T-helper 22 cell (primary cell): ENCODE results near the gene RBBP4.

ENCODE experiments used
- DNase-seq: peaks from one replicate; pipeline ENCODE4 v3.0.0-alpha.2; 2020; ENCODE audit warnings: low read depth

RBBP4 gene

DNA sequence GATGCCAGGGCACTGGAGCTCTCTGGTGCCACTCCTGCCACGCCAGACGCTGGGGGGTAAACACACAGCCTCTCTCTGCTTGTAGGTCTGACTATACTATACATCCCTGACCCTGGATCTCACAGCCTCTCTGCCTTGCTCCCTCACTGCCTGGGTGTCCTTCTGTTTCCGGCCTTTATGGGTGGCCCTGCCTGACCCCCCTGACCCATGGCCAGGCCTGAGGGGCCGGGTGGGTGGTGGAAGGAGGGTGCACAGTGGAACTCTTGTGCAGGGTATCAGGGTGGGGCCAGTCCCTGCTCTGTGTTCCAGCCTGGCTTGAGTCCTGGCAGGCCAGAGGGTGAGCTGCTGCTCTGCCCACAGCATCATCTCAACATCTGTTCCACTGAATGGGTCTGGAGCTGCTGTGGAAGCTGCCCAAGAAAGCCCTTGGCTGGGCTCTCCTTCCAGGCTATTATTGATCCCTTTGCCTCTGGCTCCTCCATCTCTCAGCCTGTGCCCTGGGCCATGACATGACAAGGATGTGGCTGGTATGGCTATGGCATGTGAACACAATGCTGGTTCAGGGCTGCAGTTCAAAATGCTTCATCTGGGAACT, 68.8 kb downstream of the RBBP4 start:
- no peak for DNase-seq

DNA sequence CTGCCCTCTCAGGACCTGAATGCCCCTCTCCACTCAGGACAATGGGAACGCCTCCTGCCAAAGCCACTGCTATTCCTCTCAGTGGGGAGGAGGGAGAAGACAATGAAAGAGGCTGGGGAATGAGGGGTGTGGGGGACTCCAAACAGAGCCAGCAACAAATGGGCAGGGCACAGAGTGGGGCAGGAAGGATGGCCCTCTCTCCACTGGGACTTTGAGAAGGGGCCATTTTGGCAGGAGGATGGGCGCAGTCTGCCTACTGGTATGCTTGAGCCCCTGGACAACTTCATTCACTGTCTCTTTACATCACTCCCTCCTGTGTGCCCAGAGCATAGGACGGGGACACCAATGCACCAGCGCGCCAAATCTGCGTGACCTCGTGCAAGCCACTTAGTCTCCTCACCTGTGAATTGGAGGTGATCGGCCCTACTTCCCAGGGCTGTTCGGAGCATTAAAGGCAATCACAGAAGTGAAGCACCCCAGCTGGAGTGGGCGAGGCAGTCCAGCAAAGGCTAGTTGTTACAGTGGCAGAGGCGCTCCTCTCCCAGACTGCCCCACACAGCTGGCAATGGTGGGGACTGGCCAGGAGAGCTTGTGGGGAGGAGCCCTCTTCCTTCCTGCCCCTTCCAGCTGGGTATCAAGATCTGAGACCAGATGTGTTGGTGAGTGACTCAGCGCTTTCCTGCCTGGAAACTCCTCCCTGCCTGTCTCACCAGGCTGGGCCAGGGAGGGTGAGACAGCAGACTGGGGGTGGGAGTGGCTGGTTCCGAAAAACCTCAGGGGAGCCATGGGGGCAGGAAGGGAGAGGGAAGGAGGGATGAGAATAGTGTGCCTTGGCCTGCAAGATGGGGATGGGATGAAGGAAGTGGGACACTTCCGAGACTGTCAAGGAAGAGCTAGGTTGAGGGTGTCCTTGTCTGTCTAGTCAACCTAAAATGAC, 73.9 kb downstream of the RBBP4 start:
- DNase-seq = no peak

DNA sequence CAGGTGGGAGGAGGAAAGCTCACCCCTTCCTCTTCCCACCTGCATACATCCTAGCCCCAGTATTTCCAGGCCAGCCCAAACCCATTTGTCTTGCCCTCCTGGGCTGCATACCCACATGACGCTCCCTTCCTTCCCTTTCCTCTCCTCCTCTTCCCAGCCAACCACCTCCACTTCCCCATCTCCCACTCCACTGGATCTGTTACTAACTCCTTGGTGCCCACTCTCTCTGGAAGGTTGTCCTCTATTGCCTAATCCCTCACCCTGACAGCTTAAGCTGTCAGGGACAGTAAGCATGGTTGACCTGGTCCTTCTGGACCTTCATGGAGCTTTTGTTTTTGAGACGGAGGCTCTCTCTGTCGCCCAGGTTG, 74.6 kb downstream of the RBBP4 start:
- no peak for DNase-seq

DNA sequence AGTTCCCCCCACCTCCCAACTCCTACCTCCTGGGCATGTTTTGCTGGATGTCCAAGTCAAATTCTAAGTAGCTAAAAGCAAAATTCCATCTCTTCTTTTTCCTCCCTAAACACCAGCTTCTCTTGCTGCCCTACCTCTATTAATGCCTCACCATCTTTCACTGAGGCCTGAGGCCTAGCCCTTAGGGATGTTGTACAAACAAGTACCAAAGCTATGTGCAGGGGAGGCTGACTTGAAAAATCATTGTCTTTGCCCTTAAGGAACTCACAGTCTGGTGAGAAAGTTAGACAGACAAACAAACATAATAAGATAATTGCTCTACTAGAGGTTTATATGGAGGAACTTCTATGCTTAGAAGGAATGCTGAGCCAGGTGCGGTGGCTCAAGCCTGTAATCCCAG, 76.9 kb downstream of the RBBP4 start:
- DNase-seq = no peak

DNA sequence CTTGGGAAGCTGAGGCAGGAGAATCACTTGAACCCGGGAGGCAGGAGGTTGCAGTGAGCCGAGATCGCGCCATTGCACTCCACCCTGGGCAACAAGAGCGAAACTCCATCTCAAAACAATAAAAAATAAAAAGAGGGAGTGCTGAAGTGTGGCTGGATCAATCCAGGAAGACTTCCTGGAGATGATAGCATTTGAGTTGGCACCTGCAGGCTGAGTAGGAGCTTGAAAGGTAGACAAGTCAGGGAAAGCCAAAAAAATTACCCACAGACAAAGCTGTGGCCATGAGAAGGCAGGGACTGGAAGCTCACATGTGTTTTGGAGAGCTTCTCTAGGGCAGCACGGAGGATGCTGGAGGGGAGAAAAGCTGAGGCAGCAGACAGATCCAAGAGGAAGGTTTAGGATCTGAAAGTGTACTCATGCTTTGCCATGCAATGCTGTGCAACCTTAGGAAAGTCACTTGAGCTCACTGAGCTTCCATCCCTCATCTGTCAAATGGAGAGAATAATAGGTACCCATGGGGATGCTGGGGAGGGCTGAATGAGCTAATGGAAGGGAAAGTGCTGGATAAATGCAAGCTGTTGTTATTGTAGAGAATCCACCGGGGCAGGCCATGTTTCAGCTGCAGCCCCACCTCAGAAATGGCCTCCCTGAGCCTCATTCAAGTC, 77.5 kb downstream of the RBBP4 start:
- DNase-seq = no peak

DNA sequence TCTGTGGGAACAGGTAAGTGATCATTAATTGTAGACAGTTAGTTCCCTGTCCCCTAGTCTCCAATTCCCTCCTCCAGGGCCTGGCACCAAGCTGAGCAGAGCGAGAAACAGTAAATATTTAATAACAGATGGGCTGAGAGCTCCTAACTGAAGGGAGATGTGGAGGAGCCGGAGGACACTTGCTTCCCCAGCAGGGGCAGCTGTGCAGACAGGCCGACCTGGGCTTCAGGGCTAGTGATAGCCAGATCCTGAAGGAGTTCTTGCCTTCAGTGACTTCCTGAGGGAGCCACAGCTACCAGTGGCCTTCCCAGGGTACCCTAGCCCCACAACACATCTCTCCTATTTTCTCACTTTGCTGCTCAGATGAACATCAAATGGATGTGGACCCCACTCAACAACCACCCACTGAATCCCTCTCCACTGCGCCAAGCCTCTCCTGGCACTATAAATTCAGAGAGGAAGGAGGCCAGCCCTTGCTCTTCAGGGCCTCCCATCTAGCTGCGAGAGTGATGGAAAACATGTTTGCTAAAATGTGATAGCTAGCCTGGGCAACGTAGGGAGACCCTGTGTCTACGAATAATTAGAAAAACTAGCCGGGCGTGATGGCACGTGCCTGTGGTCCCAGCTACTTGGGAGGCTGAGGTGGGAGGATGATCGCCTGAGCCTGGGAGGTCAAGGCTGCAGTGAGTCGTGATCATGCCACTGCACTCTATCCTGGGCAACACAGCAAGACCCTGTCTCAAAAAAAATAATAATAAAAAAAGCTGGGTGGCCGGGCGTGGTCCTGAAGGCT, 78.4 kb downstream of the RBBP4 start:
- DNase-seq = no peak

DNA sequence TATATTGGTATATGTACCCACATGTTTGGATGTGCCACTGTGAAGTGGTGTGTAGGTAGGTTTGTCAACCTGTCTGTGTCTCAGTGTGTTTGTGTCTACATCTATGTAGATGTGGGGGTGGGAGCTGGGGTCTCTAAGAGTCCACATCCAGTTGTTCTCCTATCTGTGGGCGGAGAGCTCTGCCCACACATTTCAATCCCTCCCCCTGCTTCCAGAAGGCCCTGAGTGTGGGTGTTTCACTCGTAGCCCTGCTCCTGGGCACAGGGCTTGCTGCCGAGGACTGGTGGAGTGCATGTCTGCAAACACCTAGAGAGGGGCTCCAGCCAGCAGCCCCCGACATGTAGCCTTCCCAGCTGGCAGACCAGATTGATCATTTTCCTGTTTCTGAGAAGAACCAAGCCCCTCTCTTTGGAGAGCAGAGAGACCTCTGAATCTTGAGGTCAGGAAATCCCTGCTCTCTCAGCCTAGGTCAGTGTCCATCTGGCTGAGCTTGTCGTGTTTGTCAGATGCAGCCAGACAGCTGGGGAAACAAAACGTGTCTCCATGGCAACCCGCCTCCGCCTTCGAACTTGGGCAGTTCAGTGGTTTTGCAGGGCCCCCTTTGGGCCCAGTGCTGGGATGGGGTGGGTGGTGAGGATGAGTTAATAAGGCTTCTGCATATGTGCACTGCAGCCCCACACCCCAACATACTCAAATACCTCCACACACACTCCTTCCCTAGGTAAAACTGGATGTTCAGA, 82.7 kb downstream of the RBBP4 start:
- DNase-seq = no peak
